PFSK-1 (cell line): ENCODE measurements around the gene WNK2.

ENCODE experiments used
- FOXP2 ChIP-seq: optimal IDR thresholded peaks from 2 replicates; pipeline ENCODE3; 2011; ENCODE audit warnings: borderline replicate concordance, control low read depth, inconsistent platforms; ENCODE audit not compliant: insufficient read depth; ENCODE audit errors: extremely low read length, extremely low read depth
- POLR2AphosphoS5 ChIP-seq: IDR thresholded peaks from 2 replicates; pipeline ENCODE4 v1.6.1; 2012; ENCODE audit warnings: low read depth, mild to moderate bottlenecking, control low read depth, low read length, moderate library complexity
- REST ChIP-seq, 2 experiments: IDR thresholded peaks; 2 replicates each; pipeline versions ENCODE4 v1.6.1 to v1.8.0; 2011 to 2012; ENCODE audit warnings: low read depth in 2 of 2, low read length in 2 of 2, control low read depth in 1 of 2, inconsistent platforms in 1 of 2, mild to moderate bottlenecking in 1 of 2, moderate library complexity in 1 of 2; ENCODE audit not compliant: insufficient read depth in 1 of 2
- SIN3A ChIP-seq: IDR thresholded peaks from 2 replicates; pipeline ENCODE4 v1.6.1; 2012; ENCODE audit warnings: mild to moderate bottlenecking, low read length, moderate library complexity, borderline replicate concordance; ENCODE audit not compliant: insufficient read depth
- TAF1 ChIP-seq: IDR thresholded peaks from 2 replicates; pipeline ENCODE4 v1.6.1; 2012; ENCODE audit warnings: low read length, control low read depth, borderline replicate concordance; ENCODE audit not compliant: insufficient read depth

The WNK2 gene

DNA sequence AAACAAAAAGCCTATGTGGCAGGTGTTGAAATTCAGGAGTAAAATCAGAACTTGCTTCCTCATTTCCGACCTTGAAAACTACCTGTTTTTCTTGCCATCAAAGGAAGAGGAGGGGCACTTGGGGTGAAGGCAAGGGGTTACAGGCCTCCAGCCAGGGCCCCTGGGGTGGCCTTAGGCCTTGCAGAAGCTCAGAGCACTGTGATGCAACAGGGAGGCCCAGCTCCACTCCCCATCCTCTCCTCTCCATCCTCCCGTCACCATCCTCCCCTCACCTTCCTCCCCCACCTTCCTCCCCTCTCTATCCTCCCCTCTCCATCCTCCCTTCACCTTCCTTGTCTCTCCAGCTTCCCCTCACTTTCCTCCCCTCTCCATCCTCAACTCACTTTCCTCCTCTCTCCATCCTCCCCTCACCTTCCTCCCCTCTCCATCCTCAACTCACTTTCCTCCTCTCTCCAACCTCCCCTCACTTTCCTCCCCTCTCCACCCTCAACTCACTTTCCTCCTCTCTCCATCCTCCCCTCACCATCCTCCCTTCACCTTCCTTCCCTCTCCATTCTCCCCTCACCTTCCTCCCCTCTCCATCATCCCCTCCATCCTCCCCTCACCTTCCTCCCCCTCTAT lies 111.6 kb downstream of the WNK2 start:
- TF ChIP-seq FOXP2 (no peak), POLR2AphosphoS5 (no peak), REST (IDR thresholded peaks at IDR 0.05; ENCODE audit: insufficient read depth in 1 of 2, low read depth in 2 of 2, low read length in 2 of 2) (no peak), TAF1 (no peak), SIN3A (no peak)

DNA sequence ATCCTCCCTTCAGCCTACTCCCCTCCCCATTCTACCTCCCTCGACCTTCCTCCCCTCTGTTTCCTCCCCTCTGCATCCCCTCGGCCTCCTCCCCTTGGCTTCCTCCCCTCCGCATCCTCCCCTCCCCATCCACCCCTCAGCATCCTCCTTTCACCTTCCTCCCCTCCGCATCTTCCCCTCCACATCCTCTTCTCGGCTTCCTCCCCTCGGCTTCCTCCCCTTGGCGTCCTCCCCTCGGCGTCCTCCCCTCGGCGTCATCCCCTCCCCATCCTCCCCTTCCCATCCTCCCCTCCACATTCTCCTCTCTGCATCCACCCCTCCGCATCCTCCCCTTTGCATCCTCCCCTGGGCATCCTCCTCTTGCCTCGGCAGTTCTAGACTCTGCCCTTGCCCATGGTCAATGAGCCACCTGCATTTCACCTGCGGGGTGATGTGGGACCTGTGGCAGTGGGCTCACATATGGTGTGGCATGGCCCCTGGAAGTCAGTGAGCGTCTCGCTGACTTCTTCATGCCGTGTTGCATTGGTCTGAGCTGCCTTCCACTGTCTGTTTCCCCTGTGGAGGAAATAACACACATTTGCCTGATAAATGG lies 113.0 kb downstream of the WNK2 start:
- TF ChIP-seq POLR2AphosphoS5 (no peak), FOXP2 (no peak), TAF1 (no peak), SIN3A (no peak), REST (IDR thresholded peaks at IDR 0.05; ENCODE audit: insufficient read depth in 1 of 2, low read depth in 2 of 2, low read length in 2 of 2) (no peak)

GRCh38 chr9:93297659-93298497 lies 113.9 kb downstream of the WNK2 start:
- TF ChIP-seq REST (IDR thresholded peaks at IDR 0.05; ENCODE audit: insufficient read depth in 1 of 2, low read depth in 2 of 2, low read length in 2 of 2): no peak
- TF ChIP-seq POLR2AphosphoS5: no peak
- TF ChIP-seq TAF1: no peak
- TF ChIP-seq SIN3A: no peak
- no peak for TF ChIP-seq FOXP2

GRCh38 chr9:93298498-93299417 lies 114.8 kb downstream of the WNK2 start:
- TF ChIP-seq FOXP2 (no peak), POLR2AphosphoS5 (no peak), REST (IDR thresholded peaks at IDR 0.05; ENCODE audit: insufficient read depth in 1 of 2, low read depth in 2 of 2, low read length in 2 of 2) (no peak), TAF1 (no peak), SIN3A (no peak)
